LNCAP (cell line): ENCODE measurements around the gene DCXR.

Experiments
- TF ChIP-seq, protein P1 (sequence below): fragments of 450-650 bp; IDR thresholded peaks from 2 replicates; pipeline ENCODE4 v1.5.1; 2017; ENCODE audit warnings: mild to moderate bottlenecking

The DCXR gene

GRCh38 chr17:81986606-81987005 is 50.9 kb downstream of the DCXR start:
- TF ChIP-seq, protein P1, sequence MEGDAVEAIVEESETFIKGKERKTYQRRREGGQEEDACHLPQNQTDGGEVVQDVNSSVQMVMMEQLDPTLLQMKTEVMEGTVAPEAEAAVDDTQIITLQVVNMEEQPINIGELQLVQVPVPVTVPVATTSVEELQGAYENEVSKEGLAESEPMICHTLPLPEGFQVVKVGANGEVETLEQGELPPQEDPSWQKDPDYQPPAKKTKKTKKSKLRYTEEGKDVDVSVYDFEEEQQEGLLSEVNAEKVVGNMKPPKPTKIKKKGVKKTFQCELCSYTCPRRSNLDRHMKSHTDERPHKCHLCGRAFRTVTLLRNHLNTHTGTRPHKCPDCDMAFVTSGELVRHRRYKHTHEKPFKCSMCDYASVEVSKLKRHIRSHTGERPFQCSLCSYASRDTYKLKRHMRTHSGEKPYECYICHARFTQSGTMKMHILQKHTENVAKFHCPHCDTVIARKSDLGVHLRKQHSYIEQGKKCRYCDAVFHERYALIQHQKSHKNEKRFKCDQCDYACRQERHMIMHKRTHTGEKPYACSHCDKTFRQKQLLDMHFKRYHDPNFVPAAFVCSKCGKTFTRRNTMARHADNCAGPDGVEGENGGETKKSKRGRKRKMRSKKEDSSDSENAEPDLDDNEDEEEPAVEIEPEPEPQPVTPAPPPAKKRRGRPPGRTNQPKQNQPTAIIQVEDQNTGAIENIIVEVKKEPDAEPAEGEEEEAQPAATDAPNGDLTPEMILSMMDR = no peak
